IMR-90 (cell line): ENCODE results near the gene SCARF1. TPM values are rescaled to one million over a fixed set of nuclear protein-coding genes. Genes with fewer than 3 reads are reported as not detected.

Source experiments
- ATAC-seq: fragments of 200-7000 bp; cut with Tn5 transposase; 2 replicates; pipeline ENCODE4 v1.9.1; 2020; ENCODE audit warnings: low read depth, mild to moderate bottlenecking, moderate library complexity
- BruUV-seq: library from RNA; stranded (reverse); fragments of 400-500 nt; replicated peaks from 2 replicates; lab custom pipeline; 2021; lab: Mats Ljungman, UMichigan
- CTCF ChIA-PET: fragments of 300-600 bp; formaldehyde crosslinking; extraction: SDS; loops from one replicate; lab custom pipeline; 2021; ENCODE audit warnings: antibody characterized with exemption; lab: Yijun Ruan, JAX
- POLR2A ChIA-PET: fragments of 300-600 bp; sonication (Branson Sonifier 250); formaldehyde crosslinking; loops from one replicate; lab custom pipeline; 2022; ENCODE audit warnings: antibody characterized with exemption; ENCODE audit not compliant: unreplicated experiment; lab: Charles Lee
- DNase-seq: peaks from one replicate; pipeline ENCODE4 v3.0.0; 2013
- H2AFZ ChIP-seq: replicated peaks from 2 replicates; pipeline ENCODE3; 2013; ENCODE audit warnings: low read length, mild to moderate bottlenecking; ENCODE audit not compliant: poor library complexity
- H2AK5ac ChIP-seq: 2 replicates; pipeline ENCODE4 v1.6.1; 2013; ENCODE audit warnings: low read depth, low read length, inconsistent platforms
- H2AK9ac ChIP-seq: replicated peaks from 2 replicates; pipeline ENCODE3; 2013; ENCODE audit warnings: mild to moderate bottlenecking, low read depth, low read length, moderate library complexity; ENCODE audit not compliant: poor library complexity
- H2BK120ac ChIP-seq: 2 replicates; pipeline ENCODE4 v1.6.1; 2013; ENCODE audit warnings: low read depth, low read length, inconsistent platforms
- H2BK15ac ChIP-seq: 3 replicates; pipeline ENCODE4 v1.6.1; 2013; ENCODE audit warnings: low read depth, low read length, inconsistent platforms
- H2BK20ac ChIP-seq: 2 replicates; pipeline ENCODE4 v1.6.1; 2013; ENCODE audit warnings: low read depth, mild to moderate bottlenecking, inconsistent platforms, low read length, moderate library complexity
- H2BK5ac ChIP-seq: 2 replicates; pipeline ENCODE4 v1.6.1; 2013; ENCODE audit warnings: mild to moderate bottlenecking, low read depth, low read length, inconsistent platforms; ENCODE audit not compliant: poor library complexity, severe bottlenecking
- H3K14ac ChIP-seq: replicated peaks from 2 replicates; pipeline ENCODE4 v1.6.1; 2013; ENCODE audit warnings: low read depth, low read length, inconsistent platforms
- H3K18ac ChIP-seq: 2 replicates; pipeline ENCODE4 v1.6.1; 2013; ENCODE audit warnings: low read depth, low read length, control low read depth
- H3K23ac ChIP-seq: 2 replicates; pipeline ENCODE4 v1.6.1; 2013; ENCODE audit warnings: low read depth, low read length, inconsistent platforms
- H3K27ac ChIP-seq: 2 replicates; pipeline ENCODE4 v1.5.1; 2013; ENCODE audit warnings: mild to moderate bottlenecking, control low read depth, low read length; ENCODE audit not compliant: insufficient read depth
- H3K27me3 ChIP-seq: 2 replicates; pipeline ENCODE4 v1.6.1; 2013; ENCODE audit warnings: low read length; ENCODE audit not compliant: control insufficient read depth, insufficient read depth
- H3K36me3 ChIP-seq: 2 replicates; pipeline ENCODE4 v1.6.1; 2013; ENCODE audit warnings: low read length, mixed read lengths; ENCODE audit not compliant: control insufficient read depth, insufficient read depth
- H3K4ac ChIP-seq: 2 replicates; pipeline ENCODE4 v1.6.1; 2013; ENCODE audit warnings: low read depth, low read length, inconsistent platforms
- H3K4me1 ChIP-seq: 2 replicates; pipeline ENCODE4 v1.6.1; 2013; ENCODE audit warnings: low read length, mixed read lengths; ENCODE audit not compliant: control insufficient read depth, insufficient read depth
- H3K4me2 ChIP-seq: 2 replicates; pipeline ENCODE4 v1.6.1; 2013; ENCODE audit warnings: low read depth, mild to moderate bottlenecking, control low read depth, low read length, moderate library complexity
- H3K4me3 ChIP-seq: 2 replicates; pipeline ENCODE4 v1.5.1; 2013; ENCODE audit warnings: low read depth, mild to moderate bottlenecking, control low read depth, low read length, moderate library complexity; ENCODE audit not compliant: insufficient read depth
- H3K56ac ChIP-seq: 2 replicates; pipeline ENCODE4 v1.6.1; 2013; ENCODE audit warnings: low read length, inconsistent platforms; ENCODE audit not compliant: insufficient read depth; ENCODE audit errors: extremely low read depth
- H3K79me1 ChIP-seq, 2 experiments: 2 replicates each; pipeline ENCODE4 v1.6.1; 2013; ENCODE audit warnings: low read length in 2 of 2, inconsistent platforms in 1 of 2, low read depth in 1 of 2
- H3K9ac ChIP-seq: 2 replicates; pipeline ENCODE4 v1.6.1; 2013; ENCODE audit warnings: low read depth, low read length, control low read depth
- H3K9me1 ChIP-seq: 2 replicates; pipeline ENCODE4 v1.6.1; 2013; ENCODE audit warnings: low read length, inconsistent platforms; ENCODE audit not compliant: insufficient read depth
- H3K9me3 ChIP-seq: 2 replicates; pipeline ENCODE4 v1.6.1; 2013; ENCODE audit warnings: low read length; ENCODE audit not compliant: control insufficient read depth, insufficient read depth
- H4K20me1 ChIP-seq: 2 replicates; pipeline ENCODE4 v1.6.1; 2013; ENCODE audit warnings: low read length, inconsistent platforms; ENCODE audit not compliant: insufficient read depth
- H4K5ac ChIP-seq: 2 replicates; pipeline ENCODE4 v1.6.1; 2013; ENCODE audit warnings: mild to moderate bottlenecking, low read depth, low read length, control low read depth
- H4K8ac ChIP-seq, 2 experiments: 2 replicates each; pipeline ENCODE4 v1.6.1; 2013; ENCODE audit warnings: low read depth in 2 of 2, low read length in 2 of 2, control low read depth in 1 of 2, inconsistent platforms in 1 of 2
- H4K91ac ChIP-seq: 2 replicates; pipeline ENCODE4 v1.6.1; 2013; ENCODE audit warnings: low read depth, low read length, inconsistent platforms; ENCODE audit not compliant: insufficient read depth
- MAFK ChIP-seq: IDR thresholded peaks from 2 replicates; pipeline ENCODE4 v1.6.1; 2012; ENCODE audit warnings: low read depth, low read length, improper control_type of control experiment
- NFE2L2 ChIP-seq: fragments of 150-350 bp; IDR thresholded peaks from 2 replicates; pipeline ENCODE4 v1.6.1; 2016; ENCODE audit warnings: low read depth, mild to moderate bottlenecking, low read length
- WGBS, 2 experiments: methylation state at CpG; one replicate each; pipeline versions ENCODE4 v1.1.5 to v1.1.7; 2013; ENCODE audit warnings: missing lambda C conversion rate in 2 of 2; ENCODE audit not compliant: insufficient read length in 1 of 2; ENCODE audit errors: extremely low coverage in 2 of 2; 5-methylcytosine and 5-hydroxymethylcytosine counted together
- dilution Hi-C: fragments of 300-500 bp; cut with HindIII; formaldehyde crosslinking; loops from one replicate; pipeline ENCODE4 v1.14.3; 2018; ENCODE audit warnings: low sequenced_read_pairs; ENCODE audit not compliant: unreplicated experiment
- in situ Hi-C: fragments of 300-500 bp; cut with MboI; formaldehyde crosslinking; loops from 3 replicates; pipeline ENCODE4 v1.14.3; 2019; ENCODE audit warnings: low sequenced_read_pairs, inconsistent platforms, mixed read lengths
- intact Hi-C: fragments of 100-400 bp; cut with micrococcal nuclease; formaldehyde crosslinking; loops from 2 replicates; pipeline ENCODE4 v1.10.0; 2022
- polyA plus RNA-seq, 3 experiments: library from polyadenylated mRNA; depleted of rRNA; stranded (reverse); fragments of >200 nt; gene quantifications; 2 replicates each; pipeline ENCODE4 v1.2.3, GENCODE V29; 2012; ENCODE audit warnings: low replicate concordance in 1 of 3
- total RNA-seq: library from RNA; depleted of rRNA; stranded (reverse); fragments of >200 nt; gene quantifications from 2 replicates; pipeline ENCODE4 v1.2.3, GENCODE V29; 2012

SCARF1 gene
- total and polyA plus RNA-seq, 2 of the 4 experiments (the other 2 are of a cell fraction), result 0.18 to 0.43 TPM

- BruUV-seq, result no TSS peak
- no peak overlapping the region for H4K91ac ChIP-seq
- H3K4me1 ChIP-seq, result peaks cover 17% of the 10 kb centered on the region
- no peak for ATAC-seq
- H3K9me3 ChIP-seq, result no peaks in the 10 kb centered on the region
- H3K23ac ChIP-seq, result no peak overlapping the region; the same call in 1 of the 2 replicates
- H3K14ac ChIP-seq, result no peak overlapping the region
- peaks cover 7% of the 10 kb centered on the region for H4K20me1 ChIP-seq
- H3K4me2 ChIP-seq, result no peak overlapping the region
- peak overlapping the region; percentile 0 for H2BK20ac ChIP-seq
- H2BK120ac ChIP-seq, result peak overlapping the region; percentile 11
- TF ChIP-seq NFE2L2 (no peak), MAFK (peak; percentile 98)
- CTCF ChIA-PET, result interaction anchor here (0.6 to 2.0 kb wide), 2 partner anchors 15 to 19 kb away, joined by 5 to 8 read pairs; no protein-coding TSS in a partner anchor
- intact Hi-C loops, result no loop called here
- no peak overlapping the region; the same call in 1 of the 2 replicates for H4K5ac ChIP-seq
- H3K9me1 ChIP-seq, result peaks cover 10% of the 10 kb centered on the region
- 96% methylated on average over 13 of the region's 33 CpGs; no CpG with 5 or more reads in 1 of the 2 experiments for WGBS, 2 experiments
- no peak overlapping the region for H3K18ac ChIP-seq
- POLR2A ChIA-PET, result no interaction called here
- H2AK9ac ChIP-seq, result no peak overlapping the region
- in situ Hi-C loops, result no loop called here
- dilution Hi-C loops, result no loop called here
- H3K27ac ChIP-seq, result no peak overlapping the region
- H3K4ac ChIP-seq, result peak overlapping the region; percentile 2
- H3K4me3 ChIP-seq, result no peak overlapping the region
- no peak overlapping the region for H2BK5ac ChIP-seq
- H3K56ac ChIP-seq, result no peak overlapping the region
- H4K8ac ChIP-seq, result no peak overlapping the region
- 0 out of 3 replicates have a peak overlapping the region, but pooled peaks have one; percentile 0 for H2BK15ac ChIP-seq
- H2AK5ac ChIP-seq, result peak overlapping the region; percentile 75
- no peaks in the 10 kb centered on the region for H3K79me1 ChIP-seq
- no peak overlapping the region for H3K9ac ChIP-seq
- DNase-seq, result no peak
- no peaks in the 10 kb centered on the region for H3K36me3 ChIP-seq
- no peaks in the 10 kb centered on the region for H3K27me3 ChIP-seq
- H2AFZ ChIP-seq, result no peak overlapping the region
Observed at GRCh38 chr17:1588821-1589585, 56.5 kb downstream of the SCARF1 start.
